Progenitor cell of endocrine pancreas (in vitro differentiated cells): ENCODE measurements around the gene IL36B. TPM values are rescaled to one million over a fixed set of nuclear protein-coding genes. Genes with fewer than 3 reads are reported as not detected.

Experiments used
- DNase-seq: peaks from one replicate; pipeline ENCODE4 v3.0.0; 2021; ENCODE audit warnings: low spot score; ENCODE audit not compliant: unreplicated experiment
- H3K27ac Mint-ChIP-seq: 2 replicates; pipeline ENCODE4 v1.8.0; 2021; ENCODE audit warnings: mild to moderate bottlenecking, moderate library complexity, mixed read lengths
- H3K27me3 Mint-ChIP-seq: 2 replicates; pipeline ENCODE4 v1.8.0; 2021; ENCODE audit warnings: mixed read lengths
- H3K36me3 Mint-ChIP-seq: 2 replicates; pipeline ENCODE4 v1.8.0; 2022; ENCODE audit warnings: mixed read lengths; ENCODE audit not compliant: insufficient read depth
- H3K4me1 Mint-ChIP-seq: 2 replicates; pipeline ENCODE4 v1.8.0; 2021; ENCODE audit warnings: low read depth, mixed read lengths
- H3K4me3 Mint-ChIP-seq: 2 replicates; pipeline ENCODE4 v1.8.0; 2021; ENCODE audit warnings: low read depth, mild to moderate bottlenecking, moderate library complexity, mixed read lengths
- H3K9me3 Mint-ChIP-seq: 2 replicates; pipeline ENCODE4 v1.8.0; 2021; ENCODE audit warnings: low read depth, mixed read lengths
- CTCF ChIP-seq: fragments of 200-600 bp; sonication (generic); IDR thresholded peaks from one replicate; pipeline ENCODE4 v1.5.0; 2021; ENCODE audit warnings: antibody characterized with exemption, mild to moderate bottlenecking; ENCODE audit not compliant: unreplicated experiment
- total RNA-seq: library from RNA; stranded (reverse); gene quantifications from 2 replicates; pipeline ENCODE4 v1.2.1, GENCODE V29; 2021

The IL36B gene
- total RNA-seq, 1 donor from 2014 or later = not detected

- Mint-ChIP-seq H3K27ac (no peak overlapping the region), H3K36me3 (no peaks in the 10 kb centered on the region), H3K4me1 (no peaks in the 10 kb centered on the region), H3K27me3 (peaks cover 18% of the 10 kb centered on the region), H3K4me3 (no peak overlapping the region), H3K9me3 (no peaks in the 10 kb centered on the region)
- no peak for DNase-seq
- TF ChIP-seq CTCF = no peak
Measured at GRCh38 chr2:113085542-113085941, 32.9 kb upstream of the IL36B start.

GRCh38 chr2:113084249-113085000 lies 31.8 kb upstream of the IL36B start:
- Mint-ChIP-seq H3K27ac (no peak overlapping the region), H3K9me3 (no peaks in the 10 kb centered on the region), H3K4me1 (no peaks in the 10 kb centered on the region), H3K27me3 (peaks cover 18% of the 10 kb centered on the region), H3K36me3 (no peaks in the 10 kb centered on the region), H3K4me3 (no peak overlapping the region)
- TF ChIP-seq CTCF = peak; percentile 36
- no peak for DNase-seq

DNA sequence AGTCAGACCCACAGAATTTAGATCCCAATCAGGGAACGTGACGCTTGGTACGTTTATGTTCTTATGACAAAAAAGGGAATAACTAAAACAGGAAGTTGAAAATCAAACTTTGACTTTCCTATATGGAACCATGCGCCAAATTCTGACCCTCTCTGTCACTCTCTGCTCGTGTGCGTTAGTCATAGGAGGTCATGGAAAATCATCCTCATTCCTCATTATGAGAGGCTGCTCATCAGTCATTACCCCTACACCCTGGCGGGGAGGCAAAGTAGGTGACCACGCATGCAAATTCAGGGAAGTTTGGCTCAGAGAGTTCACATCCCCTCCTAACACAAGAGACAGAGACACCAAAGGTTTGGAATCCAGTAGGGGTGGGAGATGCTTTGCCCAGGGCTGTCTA lies 30.6 kb upstream of the IL36B start:
- Mint-ChIP-seq H3K4me1 (peaks cover 2% of the 10 kb centered on the region), H3K27me3 (peaks cover 18% of the 10 kb centered on the region), H3K36me3 (no peaks in the 10 kb centered on the region), H3K27ac (no peak overlapping the region), H3K9me3 (no peaks in the 10 kb centered on the region), H3K4me3 (no peak overlapping the region)
- no peak for DNase-seq
- TF ChIP-seq CTCF = no peak

- Mint-ChIP-seq H3K4me3 (no peak overlapping the region), H3K27me3 (peaks cover 21% of the 10 kb centered on the region), H3K9me3 (no peaks in the 10 kb centered on the region)
Measured at GRCh38 chr2:113081488-113082210, 29.0 kb upstream of the IL36B start.

More at GRCh38 chr2:113081488-113082210, 29.0 kb upstream of the IL36B start:
- peaks cover 5% of the 10 kb centered on the region for H3K4me1 Mint-ChIP-seq
- no peak overlapping the region for H3K27ac Mint-ChIP-seq
- TF ChIP-seq CTCF = no peak
- DNase-seq = no peak
- no peaks in the 10 kb centered on the region for H3K36me3 Mint-ChIP-seq
